HepG2 (cell line): ENCODE measurements around the gene PTCRA. TPM values are rescaled to one million over a fixed set of nuclear protein-coding genes. Genes with fewer than 3 reads are reported as not detected.

Experiments
- ARNT ChIP-seq: fragments of 450-650 bp; IDR thresholded peaks from 2 replicates; pipeline ENCODE4 v1.6.1; 2017
- ERF ChIP-seq: IDR thresholded peaks from 2 replicates; pipeline ENCODE4 v1.6.1; 2018; ENCODE audit warnings: missing biosample characterization, missing genetic modification reagents
- GPN1 ChIP-seq: sonication (generic); formaldehyde crosslinking; IDR thresholded peaks from 2 replicates; pipeline ENCODE4 v1.5.1; 2020; ENCODE audit warnings: missing genetic modification reagents, borderline replicate concordance
- MBNL3 ChIP-seq: fragments of 250-450 bp; sonication (Bioruptor Pico); conservative IDR thresholded peaks from 2 replicates; pipeline ENCODE4 v1.8.0; 2022; ENCODE audit warnings: mild to moderate bottlenecking, inconsistent platforms
- MIER2 ChIP-seq: IDR thresholded peaks from 2 replicates; pipeline ENCODE4 v1.6.1; 2016; ENCODE audit warnings: missing biosample characterization, missing genetic modification reagents
- MTA1 ChIP-seq: sonication (generic); formaldehyde crosslinking; IDR thresholded peaks from 2 replicates; pipeline ENCODE4 v1.4.0; 2020; ENCODE audit warnings: missing genetic modification reagents, mild to moderate bottlenecking, borderline replicate concordance
- NFRKB ChIP-seq: fragments of 450-650 bp; IDR thresholded peaks from 2 replicates; pipeline ENCODE4 v1.6.1; 2017
- RAD21 ChIP-seq: fragments of 450-650 bp; formaldehyde crosslinking; IDR thresholded peaks from 2 replicates; pipeline ENCODE4 v1.5.0; 2020; ENCODE audit warnings: mild to moderate bottlenecking
- RNF2 ChIP-seq: fragments of 450-650 bp; conservative IDR thresholded peaks from 2 replicates; pipeline ENCODE4 v1.6.1; 2016; ENCODE audit warnings: low read depth
- SMAD9 ChIP-seq: sonication (generic); formaldehyde crosslinking; IDR thresholded peaks from 2 replicates; pipeline ENCODE4 v1.5.1; 2020; ENCODE audit warnings: mild to moderate bottlenecking, missing genetic modification reagents
- TEAD3 ChIP-seq: optimal IDR thresholded peaks from 2 replicates; pipeline ENCODE3; 2016; ENCODE audit warnings: borderline replicate concordance
- ZBTB7A ChIP-seq: sonication (generic); formaldehyde crosslinking; IDR thresholded peaks from 2 replicates; pipeline ENCODE4 v1.8.0; 2022; ENCODE audit warnings: mild to moderate bottlenecking, missing genetic modification reagents
- ZNF142 ChIP-seq: sonication (generic); formaldehyde crosslinking; IDR thresholded peaks from 2 replicates; pipeline ENCODE4 v1.4.0; 2020; ENCODE audit warnings: missing genetic modification reagents
- ZNF160 ChIP-seq: sonication (generic); formaldehyde crosslinking; IDR thresholded peaks from 2 replicates; pipeline ENCODE4 v1.8.0; 2022; ENCODE audit warnings: mild to moderate bottlenecking, inconsistent platforms, missing genetic modification reagents
- ZNF546 ChIP-seq: sonication (generic); formaldehyde crosslinking; conservative IDR thresholded peaks from 2 replicates; pipeline ENCODE4 v1.8.1; 2023; ENCODE audit warnings: mild to moderate bottlenecking, missing genetic modification reagents
- ZNF687 ChIP-seq: sonication (generic); formaldehyde crosslinking; IDR thresholded peaks from 2 replicates; pipeline ENCODE4 v1.5.1; 2020; ENCODE audit warnings: mild to moderate bottlenecking, missing genetic modification reagents, moderate library complexity
- ZNF691 ChIP-seq: sonication (generic); formaldehyde crosslinking; IDR thresholded peaks from 2 replicates; pipeline ENCODE4 v1.4.0; 2020; ENCODE audit warnings: missing genetic modification reagents, low read depth, mild to moderate bottlenecking, borderline replicate concordance
- ZNF816 ChIP-seq: sonication (generic); formaldehyde crosslinking; IDR thresholded peaks from 2 replicates; pipeline ENCODE4 v1.8.0; 2022; ENCODE audit warnings: missing genetic modification reagents, mild to moderate bottlenecking, borderline replicate concordance
- ZSCAN20 ChIP-seq: sonication (generic); formaldehyde crosslinking; IDR thresholded peaks from 2 replicates; pipeline ENCODE4 v1.4.0; 2020; ENCODE audit warnings: missing genetic modification reagents, mild to moderate bottlenecking, borderline replicate concordance
- ZSCAN31 ChIP-seq: sonication (generic); formaldehyde crosslinking; IDR thresholded peaks from 2 replicates; pipeline ENCODE4 v1.5.0; 2020; ENCODE audit warnings: low read depth, mild to moderate bottlenecking, missing genetic modification reagents
- polyA plus RNA-seq, 8 experiments: library from polyadenylated mRNA; depleted of rRNA in 3 of 8; stranded (reverse) in 7 of 8; unstranded in 1 of 8; fragments of >200 nt; fragmentation: Illumina TruSeq in 4 of 8; extraction: Trizol in 4 of 8; gene quantifications; 2 replicates each; pipeline versions ENCODE4 v1.2.1 to v1.2.3, GENCODE V29; 2011 to 2016; ENCODE audit warnings: low read depth in 4 of 8, missing spikeins in 1 of 8, mixed read lengths in 1 of 8; ENCODE audit not compliant: insufficient read depth in 1 of 8
- total RNA-seq, 5 experiments: library from RNA; depleted of rRNA; stranded (reverse); fragments of >200 nt; fragmentation: Illumina TruSeq; extraction: Trizol; gene quantifications; 2 replicates each; pipeline ENCODE4 v1.2.3, GENCODE V29; 2016; ENCODE audit warnings: low read depth in 1 of 5

The PTCRA gene
- total and polyA plus RNA-seq, 2 of the 13 experiments (the other 11 are each of a cell fraction or from before 2014, with no cell fraction given), result not detected

GRCh38 chr6:42928986-42929820 is 13.3 kb downstream of the PTCRA start, which contains the start of gene CNPY3 (continued):
- peak; percentile 100 for TF ChIP-seq ZNF687 (CRISPR knock-in tag)
- peak; percentile 97 for TF ChIP-seq ZNF142 (CRISPR knock-in tag)
- TF ChIP-seq RNF2, result peak; percentile 98
- TF ChIP-seq RAD21 (CRISPR knock-in tag), result peak; percentile 44
- TF ChIP-seq MIER2, result no peak; the same call in 1 of the 2 replicates
- TF ChIP-seq ZNF691 (CRISPR knock-in tag), result peak; percentile 22; the same call in 1 of the 2 replicates
- no peak for TF ChIP-seq ARNT
- TF ChIP-seq ZNF160 (CRISPR knock-in tag), result peak; percentile 91; the same call in 1 of the 2 replicates
- peak; percentile 100 for TF ChIP-seq ERF (CRISPR knock-in tag)
- peak; percentile 66 for TF ChIP-seq TEAD3 (CRISPR knock-in tag)
- no peak for TF ChIP-seq GPN1 (CRISPR knock-in tag)
- TF ChIP-seq SMAD9 (CRISPR knock-in tag), result 0 out of 2 replicates have a peak, but pooled peaks have one; percentile 21
- TF ChIP-seq NFRKB, result no peak
- peak; percentile 98 for TF ChIP-seq ZNF546 (CRISPR knock-in tag)
- TF ChIP-seq MTA1 (CRISPR knock-in tag), result peak; percentile 90; the same call in 1 of the 2 replicates
- TF ChIP-seq ZSCAN20 (CRISPR knock-in tag), result peak; percentile 90; the same call in 1 of the 2 replicates
- TF ChIP-seq ZSCAN31 (CRISPR knock-in tag), result peak; percentile 96
- peak; percentile 95; the same call in 1 of the 2 replicates for TF ChIP-seq ZNF816 (CRISPR knock-in tag)
- no peak for TF ChIP-seq MBNL3 (CRISPR knock-in tag)
- TF ChIP-seq ZBTB7A (CRISPR knock-in tag), result peak; percentile 58; the same call in 1 of the 2 replicates
